DND-41 (cell line): ENCODE results near the gene YEATS2.

Experiments
- EZH2 ChIP-seq: IDR thresholded peaks from 3 replicates; pipeline ENCODE4 v1.6.1; 2012; ENCODE audit warnings: borderline replicate concordance, low read depth, mild to moderate bottlenecking, moderate library complexity, low read length, inconsistent platforms; ENCODE audit not compliant: severe bottlenecking
- TF ChIP-seq, protein P1 (sequence below): IDR thresholded peaks from 2 replicates; pipeline ENCODE4 v1.5.1; 2012; ENCODE audit warnings: borderline replicate concordance, low read length, moderate library complexity, mild to moderate bottlenecking; ENCODE audit not compliant: poor library complexity, severe bottlenecking; ENCODE audit errors: extremely low read depth

DNA sequence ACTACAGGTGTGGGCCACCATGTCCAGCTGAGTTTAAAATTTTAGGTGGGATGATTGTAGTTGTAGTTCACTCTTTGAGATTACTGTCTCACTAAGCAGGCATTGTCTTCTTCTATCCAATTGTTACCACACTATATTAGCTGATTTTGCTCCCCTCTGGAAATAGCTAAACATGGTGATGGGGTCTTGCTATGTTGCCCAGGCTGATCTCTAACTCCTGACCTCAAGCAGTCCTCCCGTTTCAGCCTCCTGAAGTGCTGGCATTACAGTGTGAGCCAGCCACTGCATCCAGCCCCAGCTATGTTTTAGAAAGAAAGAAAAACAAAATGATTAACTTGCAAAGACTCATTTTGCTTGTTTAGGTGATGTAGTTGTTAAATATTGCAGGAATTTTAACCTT, 30.6 kb downstream of the YEATS2 start:
- TF ChIP-seq, protein P1, sequence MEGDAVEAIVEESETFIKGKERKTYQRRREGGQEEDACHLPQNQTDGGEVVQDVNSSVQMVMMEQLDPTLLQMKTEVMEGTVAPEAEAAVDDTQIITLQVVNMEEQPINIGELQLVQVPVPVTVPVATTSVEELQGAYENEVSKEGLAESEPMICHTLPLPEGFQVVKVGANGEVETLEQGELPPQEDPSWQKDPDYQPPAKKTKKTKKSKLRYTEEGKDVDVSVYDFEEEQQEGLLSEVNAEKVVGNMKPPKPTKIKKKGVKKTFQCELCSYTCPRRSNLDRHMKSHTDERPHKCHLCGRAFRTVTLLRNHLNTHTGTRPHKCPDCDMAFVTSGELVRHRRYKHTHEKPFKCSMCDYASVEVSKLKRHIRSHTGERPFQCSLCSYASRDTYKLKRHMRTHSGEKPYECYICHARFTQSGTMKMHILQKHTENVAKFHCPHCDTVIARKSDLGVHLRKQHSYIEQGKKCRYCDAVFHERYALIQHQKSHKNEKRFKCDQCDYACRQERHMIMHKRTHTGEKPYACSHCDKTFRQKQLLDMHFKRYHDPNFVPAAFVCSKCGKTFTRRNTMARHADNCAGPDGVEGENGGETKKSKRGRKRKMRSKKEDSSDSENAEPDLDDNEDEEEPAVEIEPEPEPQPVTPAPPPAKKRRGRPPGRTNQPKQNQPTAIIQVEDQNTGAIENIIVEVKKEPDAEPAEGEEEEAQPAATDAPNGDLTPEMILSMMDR = no peak
- TF ChIP-seq EZH2 = no peak
